Tongue (tissue), 2 donors: ENCODE data around the gene TARS1. TPM values are rescaled to one million over a fixed set of nuclear protein-coding genes. Genes with fewer than 3 reads are reported as not detected.
A peak's percentile ranks its signal among the peaks of the same experiment; 100 is the strongest.

Experiments
- DNase-seq: peaks from one replicate; pipeline ENCODE4 v3.0.0-alpha.2; 2015
- total RNA-seq: library from RNA; depleted of rRNA; stranded (reverse); fragments of >200 nt; gene quantifications from one replicate; pipeline ENCODE4 v1.2.3, GENCODE V29; 2014

The TARS1 gene
- total RNA-seq: 112 TPM

DNA sequence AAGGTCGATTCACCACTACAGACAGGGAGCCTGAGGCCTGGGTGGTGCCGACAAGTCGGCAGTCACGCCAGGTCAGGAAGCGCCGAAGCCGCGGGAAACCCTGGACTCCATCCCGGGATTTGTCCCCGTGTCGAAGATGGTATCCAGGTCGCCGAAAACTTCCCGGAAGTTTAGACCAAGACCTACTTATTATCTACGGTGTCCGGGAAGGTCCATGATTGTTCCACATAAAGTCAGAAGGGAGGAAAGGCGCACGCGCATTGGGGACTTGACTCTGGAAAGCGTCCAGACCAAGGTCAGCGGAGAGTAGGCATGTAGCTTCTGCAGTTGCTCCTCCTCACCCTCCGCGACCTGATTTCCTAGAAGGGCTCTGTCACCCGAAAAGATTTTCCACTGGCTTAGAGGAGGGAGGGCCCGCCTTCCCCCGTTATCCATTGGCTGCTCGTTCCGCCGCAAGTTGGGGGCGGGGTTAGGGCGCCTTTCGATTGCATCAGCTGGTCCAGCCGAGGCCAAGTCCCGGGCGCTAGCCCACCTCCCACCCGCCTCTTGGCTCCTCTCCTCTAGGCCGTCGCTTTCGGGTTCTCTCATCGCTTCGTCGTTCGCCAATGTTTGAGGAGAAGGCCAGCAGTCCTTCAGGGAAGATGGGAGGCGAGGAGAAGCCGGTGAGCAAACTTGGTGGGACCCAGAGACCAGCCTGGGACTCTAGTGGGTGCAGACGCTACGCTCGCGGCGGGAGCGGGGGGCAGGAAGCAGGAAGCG, at the start of gene TARS1:
TSS of gene TARS1 (plus strand) at position 484 of the 759 bp plus-strand sequence. CDS start at position 606, 122 bp downstream.
- peak; percentile 100 for DNase-seq

DNA sequence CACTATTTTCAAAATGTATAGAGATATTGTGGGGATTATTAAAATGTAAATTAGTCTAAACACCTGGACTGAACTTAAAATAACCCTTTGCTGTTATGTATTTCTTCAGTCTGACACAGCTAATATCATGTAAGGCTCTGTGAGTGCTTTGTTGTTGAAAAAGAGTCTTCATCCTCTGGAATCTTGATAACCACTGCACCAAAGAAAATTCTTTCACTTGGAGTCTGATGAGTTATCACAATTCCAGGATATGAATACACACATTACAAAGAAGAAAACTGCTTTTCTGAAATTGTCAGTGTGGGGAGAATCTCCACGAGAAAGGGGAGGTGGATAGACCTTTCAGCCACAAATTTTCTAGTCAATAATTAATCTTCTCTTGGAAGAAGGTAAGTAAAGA, 42.3 kb upstream of the TARS1 start:
- no peak for DNase-seq

DNA sequence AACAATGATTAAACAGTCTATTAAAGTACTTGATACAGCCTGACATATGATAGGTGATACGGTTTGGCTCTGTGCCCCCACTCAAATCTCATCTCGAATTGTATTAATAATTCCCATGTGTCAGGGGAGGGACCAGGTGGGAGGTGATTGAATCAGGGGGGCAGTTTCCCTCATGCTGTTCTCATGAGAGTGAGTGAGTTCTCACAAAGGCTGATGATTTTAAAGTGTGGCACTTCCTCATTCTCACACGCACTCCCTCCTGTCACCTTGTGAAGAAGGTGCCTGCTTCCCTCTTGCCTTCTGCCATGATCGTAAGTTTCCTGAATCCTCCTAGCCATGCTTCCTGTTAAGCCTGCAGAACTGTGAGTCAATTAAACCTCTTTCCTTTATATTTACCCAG, 40.1 kb upstream of the TARS1 start:
- no peak for DNase-seq

DNA sequence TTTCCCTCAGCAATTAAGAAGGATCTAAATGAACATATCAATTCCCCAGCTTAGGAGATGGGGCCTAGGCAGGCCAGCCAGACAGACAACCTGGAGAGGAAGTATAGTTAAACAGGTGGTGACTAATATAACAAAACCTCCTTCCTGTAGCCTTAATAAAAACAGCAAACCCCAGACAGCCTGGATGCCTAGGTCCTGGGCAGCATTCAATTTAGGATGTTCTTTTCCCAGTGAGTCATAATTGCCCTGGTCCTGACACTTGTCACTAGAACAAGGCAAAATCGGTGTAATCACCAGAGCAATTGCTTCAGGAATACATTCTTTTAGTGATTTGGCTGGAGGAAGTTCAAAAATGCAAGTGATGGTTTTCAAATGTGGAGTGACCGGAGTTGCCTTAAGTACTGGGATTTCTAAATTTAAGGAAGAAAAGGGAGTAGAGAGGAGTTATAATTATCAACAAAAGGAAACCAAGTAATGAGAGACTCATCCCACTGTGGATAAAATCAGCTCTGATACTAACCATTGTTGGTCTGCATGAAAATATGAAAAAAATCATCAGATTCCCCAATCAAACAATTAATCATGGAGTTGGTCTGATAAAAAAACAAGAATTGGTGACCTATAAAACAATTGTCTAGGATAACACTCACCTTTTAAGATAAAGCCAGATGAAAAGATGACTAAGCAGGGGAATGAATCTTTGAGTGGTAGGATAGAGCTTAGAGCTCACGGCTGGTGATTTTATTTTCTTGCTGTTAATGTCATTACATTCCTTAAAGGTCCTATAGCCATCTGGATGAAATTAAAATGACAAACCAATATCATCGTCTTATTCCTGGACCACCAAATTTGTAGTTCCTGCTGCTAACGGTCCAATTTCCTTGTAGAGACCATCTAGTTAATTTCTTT, 39.0 kb upstream of the TARS1 start:
- no peak for DNase-seq

DNA sequence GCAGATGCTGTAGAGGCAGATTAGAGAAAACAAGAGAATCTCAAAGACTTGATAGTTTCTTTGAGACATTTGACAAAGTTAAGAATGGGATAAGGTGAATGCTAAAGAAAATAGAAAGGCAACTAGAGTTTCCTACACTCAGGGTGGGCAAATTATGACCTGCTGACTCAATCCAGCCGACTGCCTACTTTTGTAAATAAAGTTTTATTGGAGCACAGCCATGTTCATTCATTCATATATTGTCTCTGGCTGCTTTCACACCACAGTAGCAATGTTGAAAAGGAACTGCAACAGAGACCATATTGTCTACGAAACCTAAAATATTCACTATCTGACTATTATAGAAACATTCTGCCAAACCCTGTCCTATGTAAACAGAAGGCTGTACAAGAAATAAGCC, 37.6 kb upstream of the TARS1 start:
- DNase-seq: no peak

DNA sequence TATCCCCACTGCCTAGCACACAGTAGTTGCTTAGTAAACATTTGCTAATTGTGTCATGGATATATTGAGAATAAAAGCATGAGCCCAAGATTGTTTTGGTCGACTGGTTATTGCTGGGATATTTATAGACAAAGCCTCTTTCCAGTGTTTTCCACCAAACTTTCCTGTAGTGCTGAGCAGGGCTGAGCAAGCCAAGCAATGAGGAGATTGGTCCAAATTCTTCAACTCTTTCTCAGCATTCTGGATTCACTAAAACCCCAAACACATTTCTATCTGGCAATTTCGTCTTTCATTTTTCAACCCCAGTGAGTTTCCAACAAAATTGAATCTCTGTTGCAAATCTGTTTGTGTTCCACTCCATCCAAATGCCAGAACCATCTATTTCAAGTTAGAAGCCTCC, 31.9 kb upstream of the TARS1 start:
- DNase-seq: peak; percentile 61

DNA sequence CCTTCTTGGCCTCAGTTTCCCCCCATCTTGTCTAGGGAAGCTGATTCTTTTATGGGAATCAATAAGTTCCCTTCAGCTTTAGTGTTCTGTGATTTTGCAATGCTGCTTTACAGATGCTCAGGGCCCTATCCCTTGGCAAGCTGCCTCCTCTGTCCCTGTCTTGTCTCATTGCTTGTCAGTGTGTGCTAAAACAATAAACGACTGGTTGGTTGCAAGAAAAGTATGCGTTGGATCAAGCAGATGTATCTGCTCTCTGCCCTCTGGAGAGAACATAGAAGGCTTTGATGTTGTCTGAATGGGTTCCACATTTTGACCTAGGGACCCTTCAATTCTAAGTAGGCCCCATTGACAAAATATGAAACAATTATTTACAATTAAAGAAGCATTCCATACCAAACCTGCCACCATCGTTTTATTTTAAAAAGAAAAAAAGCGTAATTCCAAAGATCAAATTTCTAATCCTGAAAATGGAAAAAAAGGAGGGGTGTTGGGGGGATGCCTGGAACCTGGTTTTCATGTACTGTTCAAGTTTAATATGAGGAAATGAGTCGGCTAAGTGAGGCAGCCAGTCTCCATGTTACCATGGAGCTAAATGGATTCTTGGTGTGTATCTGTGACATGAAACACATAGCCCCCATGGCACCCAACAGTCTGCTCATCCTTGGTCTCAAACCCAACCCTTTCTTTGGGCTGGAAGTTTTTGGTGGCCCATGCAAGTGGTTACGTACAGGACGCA, 31.2 kb upstream of the TARS1 start:
- peak; percentile 88 for DNase-seq

DNA sequence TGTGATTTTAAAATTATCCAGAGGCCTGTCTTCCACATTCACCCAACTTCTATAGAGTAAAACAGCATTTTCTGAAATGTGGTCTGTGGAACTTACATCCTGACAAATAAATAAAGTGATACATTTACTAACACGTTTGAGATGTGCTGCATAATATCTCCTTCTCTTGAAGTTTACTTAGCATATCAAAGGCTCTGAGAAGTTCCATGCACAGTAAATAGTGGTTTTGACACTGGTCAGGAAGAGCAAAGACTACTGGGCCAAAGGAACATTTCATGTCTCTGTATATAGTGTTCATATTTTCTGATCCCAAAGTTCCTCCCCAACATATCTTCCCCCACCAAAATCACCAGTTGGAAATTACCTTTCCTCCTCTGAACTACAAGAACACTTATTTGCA, 30.5 kb upstream of the TARS1 start:
- DNase-seq: no peak

DNA sequence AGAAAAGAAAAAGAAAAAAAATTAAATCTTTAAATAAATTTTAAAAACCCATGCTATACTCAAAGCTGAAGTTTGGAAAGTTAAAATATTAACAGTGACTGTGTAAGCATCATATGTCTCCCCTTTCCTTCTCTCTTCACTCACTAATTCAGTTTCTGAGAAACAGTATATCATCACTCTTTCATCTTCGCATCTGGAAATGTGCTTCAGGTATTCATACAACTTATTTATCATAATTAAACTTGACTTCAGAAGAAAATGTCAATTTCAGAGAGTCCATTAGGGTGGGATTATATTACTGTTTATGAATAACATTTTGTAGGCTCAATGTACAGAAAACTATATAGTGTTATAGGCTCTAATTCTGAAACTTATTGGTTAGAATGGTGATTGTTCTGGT, 29.3 kb upstream of the TARS1 start:
- DNase-seq: no peak

DNA sequence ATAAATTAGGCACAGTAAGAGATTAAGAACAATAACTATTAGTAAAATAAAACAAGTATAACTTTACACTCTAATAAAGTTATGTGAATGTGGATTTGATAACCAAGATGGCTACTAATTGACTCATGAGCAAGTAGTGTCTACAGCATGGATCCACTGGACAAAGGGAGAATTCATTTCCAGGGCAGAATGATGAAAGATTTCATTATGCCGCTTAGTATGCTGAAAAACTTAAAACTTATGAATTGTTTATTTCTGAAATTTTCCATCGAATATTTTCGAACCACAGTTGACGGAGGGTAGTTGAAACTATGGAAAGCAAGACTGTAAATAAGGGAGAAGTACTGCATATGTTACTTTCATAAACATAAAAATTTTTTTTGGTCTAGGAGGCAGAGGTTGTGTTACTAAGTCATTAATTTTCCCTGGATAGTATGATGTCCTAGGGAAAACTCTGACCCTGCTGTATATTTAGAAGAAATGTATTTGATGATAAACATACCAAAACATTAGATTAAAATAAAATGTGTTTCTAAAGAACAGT, 24.9 kb upstream of the TARS1 start:
- DNase-seq: no peak

DNA sequence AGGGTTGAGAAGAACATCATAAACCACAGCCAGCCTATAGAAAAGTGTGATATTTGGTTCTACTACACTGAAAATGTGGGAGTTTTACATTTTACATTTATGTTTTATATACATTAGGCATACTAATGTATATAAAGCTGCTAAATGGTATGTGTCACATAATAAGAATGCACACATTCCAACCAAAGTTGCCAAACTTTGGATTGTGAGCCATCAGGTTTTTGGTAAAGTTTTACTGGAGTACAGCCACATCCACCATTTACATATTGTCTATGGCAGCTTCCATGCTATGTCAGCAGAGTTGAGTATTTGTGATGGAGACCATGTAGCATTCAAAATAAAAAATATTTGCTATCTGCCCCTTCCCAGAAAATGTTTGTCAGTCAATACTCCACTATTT, 23.1 kb upstream of the TARS1 start:
- DNase-seq: no peak

DNA sequence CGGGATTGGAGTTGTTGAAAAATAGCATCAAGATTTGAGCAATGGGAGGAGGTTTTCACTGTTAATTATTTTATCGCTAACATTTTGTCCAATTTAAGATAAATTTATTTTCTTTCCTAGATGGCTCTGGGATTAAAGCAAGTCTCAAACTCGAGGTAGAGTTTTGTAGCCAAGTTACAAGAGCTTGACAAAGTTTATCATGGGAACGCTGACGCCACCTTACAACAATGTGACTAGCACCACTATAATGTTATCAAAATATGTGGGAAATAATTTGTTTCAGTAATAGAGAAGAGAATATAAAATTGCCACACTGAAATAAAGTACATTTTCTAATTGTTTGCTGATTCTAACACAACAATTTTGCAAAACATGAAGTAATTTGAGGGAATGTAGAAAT, 19.8 kb upstream of the TARS1 start:
- DNase-seq: no peak

DNA sequence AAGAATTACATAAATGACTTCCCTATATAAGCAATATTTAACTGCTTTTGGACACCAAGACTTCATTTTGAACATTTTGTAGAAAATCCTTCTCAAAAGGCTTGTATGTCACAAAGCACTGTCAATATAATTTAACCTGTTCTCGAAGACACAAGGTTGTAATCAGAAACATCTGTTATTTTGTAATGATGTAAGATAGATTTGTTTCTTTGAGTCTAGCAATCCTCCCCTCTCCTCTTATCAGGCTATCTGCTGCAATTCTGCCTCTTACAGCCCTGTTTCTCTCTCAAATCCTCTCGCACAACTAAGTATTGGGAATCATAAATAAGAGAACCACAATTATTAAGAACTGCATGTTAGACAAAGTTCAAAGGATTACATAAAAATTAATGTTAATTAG, 18.6 kb upstream of the TARS1 start:
- DNase-seq: no peak

DNA sequence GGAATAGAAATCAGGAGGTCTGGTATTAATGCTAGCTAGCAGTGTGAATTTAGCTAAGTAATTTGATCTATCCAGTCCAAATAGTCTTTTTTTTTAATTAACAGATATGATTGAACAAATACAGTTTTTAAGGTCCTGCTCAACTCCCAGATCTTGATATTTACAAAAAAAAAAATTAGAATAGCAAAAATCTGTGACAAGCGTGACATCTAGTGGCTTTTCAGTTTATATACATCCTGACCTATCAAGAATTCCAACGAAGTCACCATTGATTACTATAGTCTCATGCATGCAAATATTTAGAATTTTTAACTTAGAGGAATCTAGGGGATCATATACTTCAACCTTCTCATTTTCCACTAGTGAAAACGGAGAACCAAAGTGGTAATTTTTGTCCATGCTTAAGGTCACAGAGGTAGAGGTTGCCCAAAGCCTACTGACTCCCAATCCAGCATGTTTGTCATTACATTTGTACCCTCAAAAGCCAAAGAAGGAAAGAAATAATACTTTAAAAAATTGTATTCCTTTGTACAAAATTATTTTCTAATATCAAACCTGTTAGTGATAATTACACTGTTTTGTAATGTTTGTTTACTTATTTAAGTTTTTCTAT, 17.6 kb upstream of the TARS1 start:
- DNase-seq: peak; percentile 55

DNA sequence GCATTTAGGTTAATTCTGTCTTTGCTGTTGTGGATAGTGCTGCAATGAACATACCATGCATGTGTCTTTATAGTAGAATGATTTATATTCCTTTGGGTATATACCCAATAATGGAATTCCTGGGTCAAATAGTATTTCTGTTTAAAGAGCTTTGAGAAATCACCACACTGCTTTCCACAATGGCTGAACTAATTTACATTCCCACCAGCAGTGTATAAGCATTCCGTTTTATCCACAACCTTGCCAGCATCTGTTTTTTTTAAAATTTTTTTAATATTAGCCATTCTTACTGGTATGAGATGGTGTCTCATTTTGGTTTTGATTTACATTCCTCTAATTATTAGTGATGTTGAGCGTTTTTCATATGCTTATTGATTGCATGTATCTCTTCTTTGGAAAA, 15.5 kb upstream of the TARS1 start:
- no peak for DNase-seq

DNA sequence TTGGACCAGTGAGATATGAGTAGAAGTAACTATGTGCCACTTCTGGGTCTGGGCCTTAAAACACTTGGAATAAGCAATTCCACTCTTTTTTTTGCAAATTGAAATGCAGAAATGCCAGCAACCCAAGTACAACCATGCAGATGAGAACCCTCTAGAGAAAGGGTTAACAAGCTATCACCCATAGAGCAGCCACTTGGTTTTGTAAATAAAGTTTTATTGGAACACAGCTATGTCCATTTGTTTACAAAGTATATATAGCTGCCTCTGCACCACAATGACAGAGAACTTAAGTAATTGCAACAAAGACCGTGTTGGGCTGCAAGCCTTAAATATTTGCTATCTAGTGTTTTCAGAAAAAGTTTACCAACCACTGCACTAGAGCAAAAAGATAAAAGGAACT, 9.8 kb upstream of the TARS1 start:
- DNase-seq: no peak

DNA sequence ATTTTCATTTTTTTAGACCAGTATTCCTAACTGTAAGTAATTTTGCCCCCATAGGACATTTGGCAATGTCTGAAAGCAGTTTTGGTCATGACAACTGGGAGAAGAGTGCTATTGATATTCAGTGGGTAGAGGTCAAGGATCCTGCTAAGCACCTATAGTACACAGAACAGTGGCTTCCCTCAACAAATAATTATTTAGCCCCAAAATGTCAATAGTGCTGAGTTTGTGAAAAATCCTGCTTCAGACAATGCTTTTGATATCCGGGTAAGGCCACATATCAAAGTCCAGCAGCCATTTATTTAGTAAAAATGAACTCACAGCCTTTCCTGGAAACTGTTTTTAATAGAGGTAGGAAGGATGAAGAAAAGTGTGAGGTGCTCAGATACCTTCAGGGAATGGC, 8.1 kb upstream of the TARS1 start:
- DNase-seq: no peak

DNA sequence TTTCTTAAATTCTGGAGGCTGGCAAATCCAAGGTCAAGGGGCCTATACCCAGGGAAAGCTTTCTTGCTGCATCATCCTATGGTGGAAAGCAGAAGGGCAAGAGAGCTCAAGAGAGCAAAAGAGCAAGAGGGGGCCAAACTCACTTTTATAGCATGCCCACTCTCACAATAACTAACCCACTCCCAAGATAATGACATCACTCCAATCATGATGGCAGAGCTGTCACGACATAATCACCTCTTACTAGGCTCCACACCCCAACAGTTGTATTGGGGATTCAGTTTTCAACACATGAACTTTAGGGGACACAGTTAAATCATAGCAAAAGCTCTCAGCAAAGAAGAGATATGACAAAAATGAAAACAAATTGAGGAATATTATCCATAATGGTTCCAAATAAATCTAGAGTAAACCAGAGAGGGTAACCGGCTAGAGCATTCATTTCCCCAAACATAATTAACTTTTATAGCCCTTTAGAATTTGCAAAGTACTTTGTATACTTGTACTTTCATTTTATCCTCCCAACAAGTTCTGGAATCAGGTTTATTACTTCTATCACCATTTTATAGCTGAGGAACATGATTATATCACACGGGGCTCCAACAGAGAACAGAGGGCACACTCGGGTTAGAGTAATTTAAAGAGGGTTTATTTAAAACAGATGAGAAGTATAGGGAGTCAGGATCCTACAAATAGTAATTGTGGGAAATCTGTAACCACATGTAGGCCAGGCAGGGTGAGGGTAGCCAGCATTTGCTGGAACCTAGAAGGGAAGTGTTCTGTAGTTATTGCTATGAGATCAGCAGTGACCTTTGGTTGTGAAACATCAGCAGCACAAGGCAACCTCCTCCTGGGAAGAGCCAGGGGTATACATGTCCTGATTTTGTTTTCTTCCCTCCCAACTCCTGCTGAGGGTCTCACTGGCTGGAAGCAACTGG, 7.2 kb upstream of the TARS1 start:
- DNase-seq: no peak

DNA sequence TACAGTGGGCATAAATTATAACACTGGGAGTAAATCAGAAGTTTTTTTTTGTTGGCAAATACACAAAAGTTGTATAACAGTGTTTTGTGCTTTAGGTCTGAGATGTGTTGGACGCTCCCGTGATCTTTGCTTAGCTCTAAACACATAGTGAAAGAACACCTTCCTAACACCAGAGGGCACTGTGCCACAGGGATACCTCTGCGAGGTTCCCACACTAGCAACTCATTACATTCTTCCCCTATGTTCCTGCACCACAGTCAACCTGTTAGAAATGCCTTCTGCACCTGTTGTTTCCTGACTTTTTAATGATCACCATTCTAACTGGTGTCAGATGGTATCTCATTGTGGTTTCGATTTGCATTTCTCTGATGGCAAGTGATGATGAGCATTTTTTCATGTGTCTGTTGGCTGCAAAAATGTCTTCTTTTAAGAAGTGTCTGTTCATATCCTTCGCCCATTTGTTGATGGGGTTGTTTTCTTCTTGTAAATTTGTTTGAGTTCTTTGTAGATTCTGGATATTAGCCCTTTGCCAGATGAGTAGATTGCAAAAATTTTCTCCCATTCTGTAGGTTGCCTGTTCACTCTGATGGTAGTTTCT, 4.8 kb upstream of the TARS1 start:
- peak; percentile 85 for DNase-seq

DNA sequence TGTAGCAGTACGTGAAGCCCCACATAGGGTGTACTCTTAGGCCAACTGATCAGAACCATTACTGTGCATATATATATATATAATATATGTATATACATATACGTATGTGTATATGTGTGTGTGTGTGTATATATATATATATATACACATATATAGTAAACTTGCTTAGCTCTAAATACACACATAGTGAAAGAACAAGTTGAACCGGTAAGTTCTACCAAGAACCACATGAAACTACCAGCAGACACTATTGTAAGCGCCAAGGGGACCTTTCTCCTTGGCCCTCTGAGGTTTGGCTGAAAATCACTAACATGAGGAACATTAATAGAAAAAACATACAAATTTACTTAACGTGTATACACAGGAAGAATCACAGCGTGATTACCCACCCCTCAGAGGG, 1.8 kb upstream of the TARS1 start:
- DNase-seq: no peak
